BE2C (cell line): ENCODE data around the gene MBD5.

Source experiments
- DNase-seq: peaks from one replicate; pipeline ENCODE4 v3.0.0-alpha.2; 2020
- H3K27me3 ChIP-seq: fragments of 250-450 bp; sonication (Bioruptor Pico); 2 replicates; pipeline ENCODE4 v1.5.1; 2020; ENCODE audit warnings: mild to moderate bottlenecking
- H3K36me3 ChIP-seq: fragments of 250-450 bp; sonication (Bioruptor Pico); 2 replicates; pipeline ENCODE4 v1.5.1; 2020; ENCODE audit warnings: mild to moderate bottlenecking
- H3K4me1 ChIP-seq: fragments of 250-450 bp; sonication (Bioruptor Pico); 2 replicates; pipeline ENCODE4 v1.5.1; 2020
- H3K4me3 ChIP-seq: 2 replicates; pipeline ENCODE4 v1.5.1; 2011; ENCODE audit warnings: low read depth, low read length
- H3K9me3 ChIP-seq: fragments of 250-450 bp; sonication (Bioruptor Pico); 2 replicates; pipeline ENCODE4 v1.5.1; 2020
- CTCF ChIP-seq: IDR thresholded peaks from 2 replicates; pipeline ENCODE4 v1.5.1; 2012; ENCODE audit warnings: mild to moderate bottlenecking, low read depth, low read length

MBD5 gene

GRCh38 chr2:148279216-148279615, 258.3 kb downstream of the MBD5 start:
- Histone ChIP-seq H3K4me3 (no peak overlapping the region), H3K36me3 (no peaks in the 10 kb centered on the region), H3K4me1 (no peaks in the 10 kb centered on the region), H3K9me3 (no peaks in the 10 kb centered on the region), H3K27me3 (no peaks in the 10 kb centered on the region)
- no peak for DNase-seq
- no peak for TF ChIP-seq CTCF

- no peak for DNase-seq
- TF ChIP-seq CTCF, result no peak
- Histone ChIP-seq H3K9me3 (no peaks in the 10 kb centered on the region), H3K4me3 (no peak overlapping the region), H3K4me1 (no peaks in the 10 kb centered on the region), H3K36me3 (no peaks in the 10 kb centered on the region), H3K27me3 (no peaks in the 10 kb centered on the region)
These were observed 261.3 kb downstream of the MBD5 start for GRCh38 chr2:148282201-148282600.

- DNase-seq, result no peak
- Histone ChIP-seq H3K27me3 (no peaks in the 10 kb centered on the region), H3K9me3 (no peaks in the 10 kb centered on the region), H3K36me3 (no peaks in the 10 kb centered on the region), H3K4me3 (no peak overlapping the region), H3K4me1 (no peaks in the 10 kb centered on the region)
- no peak for TF ChIP-seq CTCF
These were observed 271.5 kb downstream of the MBD5 start for GRCh38 chr2:148292431-148292830.

- no peak for TF ChIP-seq CTCF
- no peak for DNase-seq
- H3K27me3 ChIP-seq, result no peaks in the 10 kb centered on the region
These were observed 277.3 kb downstream of the MBD5 start for GRCh38 chr2:148298196-148298595.

GRCh38 chr2:148299616-148300015, 278.7 kb downstream of the MBD5 start:
- DNase-seq, result no peak
- TF ChIP-seq CTCF, result no peak
- Histone ChIP-seq H3K36me3 (no peaks in the 10 kb centered on the region), H3K4me1 (no peaks in the 10 kb centered on the region), H3K9me3 (no peaks in the 10 kb centered on the region), H3K4me3 (no peak overlapping the region), H3K27me3 (no peaks in the 10 kb centered on the region)

More at GRCh38 chr2:148298196-148298595, 277.3 kb downstream of the MBD5 start:
- Histone ChIP-seq H3K4me3 (no peak overlapping the region), H3K36me3 (no peaks in the 10 kb centered on the region), H3K4me1 (no peaks in the 10 kb centered on the region), H3K9me3 (no peaks in the 10 kb centered on the region)

- Histone ChIP-seq H3K36me3 (no peaks in the 10 kb centered on the region), H3K9me3 (no peaks in the 10 kb centered on the region), H3K4me1 (no peaks in the 10 kb centered on the region), H3K4me3 (no peak overlapping the region), H3K27me3 (no peaks in the 10 kb centered on the region)
- no peak for DNase-seq
- no peak for TF ChIP-seq CTCF
These were observed 279.7 kb downstream of the MBD5 start for GRCh38 chr2:148300544-148300943.
